Measurements from ENCODE around the gene KIF6. TPM values are rescaled to one million over a fixed set of nuclear protein-coding genes. Genes with fewer than 3 reads are reported as not detected.
"Not testable (repeated sequence)": the region's sequence is repeated elsewhere in the genome, so short reads cannot be mapped to it uniquely, and the experiment has no call there.

KIF6 gene
- 0.24 TPM for total RNA-seq

DNA sequence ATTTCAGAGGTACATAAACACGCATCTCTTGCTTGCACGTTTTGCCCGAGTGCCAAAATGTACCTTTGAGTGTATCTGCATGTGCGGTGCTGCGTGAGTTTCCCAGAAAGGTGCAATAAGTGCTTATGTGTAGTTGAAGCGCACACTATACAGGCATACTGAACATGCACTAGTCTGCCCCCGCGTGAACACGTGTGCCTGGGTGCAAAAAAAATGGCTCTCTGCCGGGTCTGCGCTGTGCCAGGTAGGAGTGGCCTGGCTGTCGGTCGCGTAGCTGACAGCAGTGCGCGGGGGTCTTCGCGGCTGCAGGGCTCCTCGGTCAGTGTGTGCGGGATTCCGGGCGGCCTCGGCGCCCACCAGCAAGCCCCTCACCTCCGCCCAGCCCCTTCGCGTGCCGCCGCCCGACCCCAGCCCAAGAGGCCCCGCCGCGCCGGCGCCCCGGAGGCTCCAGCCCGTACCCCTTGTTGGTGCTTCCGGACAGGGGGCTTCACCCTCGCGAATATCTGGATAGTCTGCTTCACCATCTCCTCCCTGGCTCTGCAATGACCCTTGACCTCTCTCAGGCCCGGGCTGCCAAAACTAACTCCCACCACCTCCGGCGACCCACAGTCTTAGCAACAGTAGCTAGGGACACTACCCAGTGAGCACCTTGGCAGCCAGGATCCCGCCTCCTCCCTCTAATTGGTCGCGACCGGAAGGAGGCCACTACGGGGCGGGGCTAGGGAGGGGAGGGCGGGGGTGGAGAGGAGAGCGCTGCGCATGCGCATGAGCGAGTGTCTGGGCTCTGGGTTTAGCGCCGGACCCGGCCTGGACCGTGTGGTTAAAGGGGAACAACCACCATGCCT lies at the start of gene KIF6:
Gene KIF6, minus strand, starts transcription at position 622 of the 845 bp plus-strand sequence. Its CDS starts 98 bp downstream, at position 524.
- ATAC-seq: peak; percentile 99

DNA sequence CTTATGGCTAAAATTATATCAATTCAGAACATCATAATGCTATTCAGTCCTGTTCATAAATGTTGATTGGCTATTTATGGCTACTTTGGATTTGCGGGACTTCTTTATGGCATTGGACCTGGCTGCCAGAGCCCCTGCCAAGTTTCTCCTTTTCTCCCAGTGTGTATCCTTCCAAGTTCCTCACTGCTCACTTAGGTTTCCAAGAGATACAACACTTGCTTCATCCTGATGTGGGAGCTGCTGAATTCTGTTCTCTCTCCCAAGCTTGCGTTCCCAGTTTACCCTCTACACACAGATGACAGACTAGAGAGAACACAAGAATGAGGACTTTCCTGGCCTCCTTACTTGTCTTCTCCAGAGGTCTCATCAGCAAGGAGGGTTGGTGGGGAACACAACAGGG lies 48.6 kb upstream of the KIF6 start:
- no peak for ATAC-seq

DNA sequence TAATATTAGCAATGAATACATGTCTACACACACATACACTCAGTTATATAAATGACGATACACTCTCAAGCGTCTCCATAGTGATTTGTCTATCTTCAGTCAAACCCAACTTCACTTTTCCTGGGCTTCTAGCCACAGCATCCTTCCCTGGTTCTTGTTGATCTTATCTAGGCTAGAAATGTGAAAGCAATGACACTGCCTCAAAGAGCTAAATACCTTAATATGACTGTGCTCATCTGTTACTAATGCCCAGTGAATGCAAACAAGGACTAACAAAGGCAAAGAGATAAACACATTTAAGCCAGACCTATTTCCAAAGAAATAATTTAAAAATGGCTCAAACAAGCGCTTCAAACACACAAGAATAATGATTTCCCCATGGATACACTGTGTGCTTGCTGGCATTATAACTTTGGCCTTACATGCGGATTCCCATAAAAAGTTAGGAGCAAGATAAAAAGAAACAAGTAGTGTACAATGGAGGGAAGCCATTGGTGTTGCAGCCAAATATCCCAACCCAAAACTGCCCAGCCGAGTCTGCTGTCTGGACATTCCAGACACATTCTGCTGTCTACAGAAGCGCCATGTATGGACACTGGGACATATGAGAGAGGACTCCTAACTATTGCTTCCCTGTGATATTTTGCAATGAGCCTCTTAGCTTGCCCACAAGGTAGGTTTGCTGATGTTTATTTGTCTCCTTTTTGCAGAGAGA lies 47.5 kb upstream of the KIF6 start:
- ATAC-seq: no peak

DNA sequence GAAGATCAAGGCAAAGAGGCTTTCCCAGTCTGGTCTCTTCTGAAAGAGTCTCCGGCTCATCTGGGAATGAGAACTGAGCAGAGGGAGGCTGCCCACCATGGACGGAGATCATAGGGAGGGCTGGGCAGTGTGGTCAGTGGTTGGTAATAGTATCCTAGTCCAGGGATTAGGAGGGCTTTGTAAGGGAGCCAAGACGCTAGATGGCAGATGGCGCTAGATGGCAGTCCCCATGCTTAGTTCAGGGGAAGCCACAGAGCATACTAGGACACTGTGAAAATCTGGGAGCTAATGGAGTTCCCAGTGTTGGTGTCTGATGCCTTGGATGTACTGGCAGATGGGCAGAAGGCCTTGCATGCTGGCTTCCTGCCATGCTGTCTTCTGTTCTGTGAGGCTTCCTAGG lies 45.2 kb upstream of the KIF6 start:
- no peak for ATAC-seq

- no peak for ATAC-seq
Observed at GRCh38 chr6:39769012-39769411, 43.8 kb upstream of the KIF6 start.

DNA sequence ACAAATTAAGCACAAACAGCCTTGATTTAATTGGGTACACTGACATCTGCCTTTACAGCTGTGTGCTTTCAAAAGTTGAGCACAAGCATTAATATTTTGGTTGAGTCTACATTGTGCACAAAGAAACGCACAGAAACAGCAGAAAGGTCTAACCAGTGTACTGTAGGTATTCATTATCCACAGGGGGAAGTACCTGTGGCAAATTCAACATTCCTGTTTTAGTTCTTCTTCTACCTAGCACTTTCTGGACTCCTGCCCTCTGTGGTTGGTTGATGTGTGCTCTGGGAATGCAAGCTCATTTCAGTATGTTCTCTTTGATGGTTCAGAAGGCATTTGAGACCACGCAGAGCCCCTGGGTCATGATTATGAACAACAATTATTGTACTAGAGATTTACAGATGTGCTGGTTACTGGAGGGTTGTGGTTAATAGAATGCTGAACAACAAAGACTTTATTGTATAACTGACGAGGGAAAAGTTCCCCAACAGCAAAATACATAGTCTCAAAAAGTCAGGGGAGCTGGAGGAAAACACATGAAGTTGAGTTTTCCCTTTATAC lies 40.4 kb upstream of the KIF6 start:
- ATAC-seq: no peak

DNA sequence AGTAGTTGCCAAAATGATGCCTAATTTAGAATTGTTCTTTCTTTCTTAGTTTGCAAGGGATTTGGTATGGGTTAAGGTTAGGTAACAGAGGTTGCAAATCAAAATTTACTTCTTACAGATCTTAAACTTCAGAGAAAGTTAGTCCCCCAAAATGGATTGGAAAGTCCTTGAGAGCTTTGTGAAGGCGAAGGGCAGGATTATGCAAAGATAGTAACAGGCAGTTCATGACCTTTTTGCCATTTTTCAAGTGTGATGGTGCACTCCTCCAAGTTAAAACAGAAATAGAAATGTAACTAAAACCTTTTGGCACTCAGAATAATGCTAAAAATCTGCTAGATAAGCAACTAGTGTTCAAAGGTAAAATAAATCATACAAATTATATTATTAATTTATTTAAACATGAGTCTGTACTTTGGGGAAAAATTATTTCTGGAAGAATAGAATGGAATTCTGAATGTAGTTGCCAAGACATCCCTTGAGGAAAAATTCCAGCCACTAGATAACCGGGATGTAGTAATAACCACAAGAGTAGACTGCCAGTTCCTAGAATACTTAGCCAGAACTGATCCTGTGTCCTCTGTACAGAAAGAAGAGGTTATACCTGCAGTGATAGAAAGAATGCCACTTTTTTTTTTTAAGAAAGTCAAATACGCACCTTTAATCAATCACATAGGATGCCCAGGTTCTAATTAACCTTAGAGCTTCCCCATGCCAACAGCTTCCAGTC lies 35.2 kb upstream of the KIF6 start:
- ATAC-seq: no peak

DNA sequence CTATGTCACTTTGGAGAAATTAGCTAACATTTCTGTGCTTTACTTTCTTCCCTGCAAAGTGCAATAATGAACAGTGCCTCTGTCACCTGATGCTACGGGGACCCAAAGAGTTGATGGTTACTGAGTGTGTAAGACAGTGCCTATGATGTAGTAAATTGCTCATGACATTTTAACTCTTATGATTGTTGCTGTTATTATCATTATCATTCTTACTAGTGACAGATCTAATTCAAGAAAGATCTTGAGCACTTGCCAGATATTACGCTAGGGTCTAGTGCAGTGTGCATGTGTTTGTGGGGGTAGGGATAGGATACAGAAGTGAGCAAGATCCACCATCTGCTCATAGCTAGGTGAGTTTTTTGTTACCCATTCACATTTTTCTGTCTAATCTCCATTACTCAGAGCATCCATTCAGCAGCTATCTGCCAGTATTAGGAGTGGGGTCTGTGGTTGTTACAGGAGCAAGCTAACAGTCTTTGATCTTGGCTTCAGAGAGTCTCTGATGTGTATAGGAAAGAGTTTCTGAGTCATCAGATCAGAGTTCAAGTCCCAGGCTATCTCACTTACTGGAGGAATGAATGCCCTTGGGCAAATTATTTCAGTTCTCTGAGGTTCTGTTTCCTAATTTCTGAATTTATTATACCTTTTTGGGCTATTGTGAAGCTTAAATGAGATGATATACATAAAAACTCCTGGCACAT lies 33.8 kb upstream of the KIF6 start:
- no peak for ATAC-seq

GRCh38 chr6:39756582-39756981 lies 31.4 kb upstream of the KIF6 start:
- ATAC-seq: no peak

DNA sequence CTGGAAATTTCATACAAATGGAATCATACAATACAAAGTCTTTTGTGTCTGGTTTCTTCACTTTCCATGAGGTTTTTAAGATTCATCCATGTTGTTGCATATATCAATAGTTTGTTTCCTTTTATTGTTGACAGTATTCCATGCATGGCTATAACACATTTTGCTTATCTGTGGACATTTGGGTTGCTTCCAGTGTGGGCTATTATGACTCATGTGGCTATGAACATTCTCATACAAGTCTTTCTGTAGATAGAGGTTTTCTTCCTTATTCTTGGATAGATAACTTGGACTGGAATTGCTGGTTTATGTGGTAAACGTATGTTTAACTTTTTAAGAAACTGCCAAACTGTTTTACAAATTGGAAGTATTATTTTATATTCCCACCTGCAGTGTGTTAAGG lies 30.0 kb upstream of the KIF6 start:
- ATAC-seq: no peak

DNA sequence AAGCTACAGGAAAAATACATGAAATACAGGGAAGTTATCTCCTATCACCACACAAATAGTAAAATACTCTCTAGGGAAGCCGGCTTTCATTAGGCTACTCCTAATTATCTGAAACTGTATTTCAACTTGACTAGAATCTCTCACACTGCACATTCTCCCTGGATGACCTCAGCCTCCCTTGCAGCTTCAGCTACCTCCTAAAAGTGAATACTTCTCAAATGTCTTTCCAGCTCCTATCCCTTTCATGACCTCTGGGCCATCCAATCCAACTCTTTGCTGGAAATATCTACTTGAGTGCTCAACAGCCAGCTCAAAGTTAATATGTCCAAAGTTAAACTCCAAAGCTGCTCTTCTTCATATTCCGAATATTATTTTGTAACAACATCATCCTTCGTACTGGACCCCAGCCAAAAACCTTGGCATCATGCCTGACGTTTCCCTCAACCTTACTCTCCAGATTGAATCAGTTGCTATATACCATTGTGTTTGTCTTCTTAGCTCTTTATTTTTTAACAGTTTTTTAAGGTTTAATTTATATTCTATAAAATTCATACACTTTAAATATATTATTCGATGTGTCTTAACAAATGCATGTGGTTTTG lies 29.4 kb upstream of the KIF6 start:
- ATAC-seq: no peak

DNA sequence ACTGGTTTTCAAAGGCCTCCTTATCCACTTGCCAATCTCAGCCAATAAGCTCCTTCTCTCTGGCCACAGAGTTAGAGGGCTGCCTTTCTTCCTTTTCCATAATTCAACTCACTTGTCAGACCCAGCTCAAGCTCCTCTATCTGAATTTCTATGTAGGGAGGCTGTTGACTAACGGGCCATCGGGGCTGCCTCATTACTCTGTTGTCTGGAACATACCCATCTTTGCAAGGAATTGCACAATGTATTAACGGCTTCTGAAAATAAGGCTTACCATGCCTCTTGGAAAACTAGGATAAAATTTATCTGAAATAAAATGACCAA lies 28.5 kb upstream of the KIF6 start:
- no peak for ATAC-seq

GRCh38 chr6:39752835-39753724 lies 27.9 kb upstream of the KIF6 start:
- no peak for ATAC-seq

DNA sequence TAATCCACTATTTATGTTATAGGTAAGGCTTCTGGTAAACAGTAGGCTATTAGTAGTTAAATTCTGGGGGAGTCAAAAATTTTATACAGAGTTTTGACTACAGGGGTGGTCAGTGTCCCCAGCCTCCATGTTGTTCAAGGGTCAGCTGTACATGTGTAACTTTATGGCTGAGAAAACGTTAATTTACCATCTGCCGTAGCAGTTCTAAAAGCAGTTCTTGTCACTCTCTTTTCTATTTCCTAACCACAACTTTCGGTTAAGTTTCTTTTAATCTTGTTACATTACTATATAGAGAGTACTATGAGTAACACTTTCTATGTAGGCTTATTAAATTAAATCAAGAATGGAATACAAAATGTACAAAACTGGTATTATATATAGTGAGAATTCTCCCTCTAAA lies 21.6 kb upstream of the KIF6 start:
- no peak for ATAC-seq

DNA sequence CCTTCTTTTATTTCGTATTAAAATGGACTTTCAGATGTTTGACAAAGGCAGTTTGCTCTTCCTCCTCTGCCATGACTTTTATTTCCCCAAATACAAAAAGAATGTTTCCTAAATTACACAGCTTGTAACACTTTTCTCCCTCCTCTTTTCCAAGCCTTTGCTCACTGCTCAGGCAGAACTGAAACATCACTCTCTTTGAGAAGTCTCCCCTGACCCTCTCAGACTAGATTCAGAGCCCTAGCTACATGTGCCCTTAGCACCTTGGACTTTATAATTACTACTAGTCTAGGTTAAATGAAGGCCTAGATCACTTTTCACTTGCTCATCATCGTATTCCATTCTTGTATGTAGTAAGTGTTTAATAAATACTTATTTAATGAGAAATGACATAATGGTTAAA lies 8.5 kb upstream of the KIF6 start:
- no peak for ATAC-seq

GRCh38 chr6:39731565-39731964 lies 6.4 kb upstream of the KIF6 start:
- no peak for ATAC-seq

DNA sequence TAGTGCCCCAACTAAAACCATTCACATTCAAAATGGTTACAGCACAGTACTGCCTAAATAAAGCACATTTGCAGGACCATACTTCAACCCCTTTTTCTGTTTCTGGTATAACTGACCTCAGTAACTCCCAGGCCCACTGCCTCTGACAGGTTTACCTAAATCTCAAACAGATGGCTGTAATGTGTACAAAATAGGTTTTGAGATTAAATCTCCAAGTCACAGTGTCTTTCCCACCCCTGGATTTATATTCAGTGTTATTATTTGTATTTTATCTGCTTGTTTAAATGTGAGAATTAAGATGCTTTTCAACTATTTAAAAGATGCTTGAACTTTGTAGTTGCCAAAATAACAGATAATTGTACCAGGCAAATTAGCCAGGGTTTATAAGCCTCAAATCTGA lies 4.7 kb upstream of the KIF6 start:
- ATAC-seq: no peak

DNA sequence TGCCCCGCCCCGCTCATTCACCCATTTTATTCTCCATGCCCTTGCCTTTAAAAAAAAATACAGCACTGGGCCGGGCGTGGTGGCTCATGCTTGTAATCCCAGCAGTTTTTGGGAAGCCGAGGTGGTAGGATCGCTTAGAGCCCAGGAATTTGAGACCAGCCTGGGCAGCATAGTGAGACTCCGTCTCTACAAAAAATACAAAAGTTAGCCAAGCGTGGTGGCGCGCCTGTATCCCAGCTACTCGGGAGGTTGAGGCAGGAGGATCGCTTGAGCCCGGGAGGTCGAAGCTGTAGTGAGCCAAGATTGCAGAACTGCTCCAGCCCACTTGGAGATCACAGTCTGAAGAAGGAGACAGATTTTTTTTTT lies 407 bp upstream of the KIF6 start:
- no peak for ATAC-seq

- ATAC-seq: not testable (repeated sequence)
Observed at GRCh38 chr6:39723350-39723749, 1.9 kb downstream of the KIF6 start.

- ATAC-seq: no peak
Observed at GRCh38 chr6:39714802-39715201, 10.4 kb downstream of the KIF6 start.
